Effector CD4-positive, alpha-beta T cell (primary cell): Measurements from ENCODE around the gene HRH1.
"Not testable (repeated sequence)": the region's sequence is repeated elsewhere in the genome, so short reads cannot be mapped to it uniquely, and the experiment has no call there.

Source experiments
- DNase-seq: peaks from one replicate; pipeline ENCODE4 v3.0.0-alpha.2; 2020

The HRH1 gene

DNA sequence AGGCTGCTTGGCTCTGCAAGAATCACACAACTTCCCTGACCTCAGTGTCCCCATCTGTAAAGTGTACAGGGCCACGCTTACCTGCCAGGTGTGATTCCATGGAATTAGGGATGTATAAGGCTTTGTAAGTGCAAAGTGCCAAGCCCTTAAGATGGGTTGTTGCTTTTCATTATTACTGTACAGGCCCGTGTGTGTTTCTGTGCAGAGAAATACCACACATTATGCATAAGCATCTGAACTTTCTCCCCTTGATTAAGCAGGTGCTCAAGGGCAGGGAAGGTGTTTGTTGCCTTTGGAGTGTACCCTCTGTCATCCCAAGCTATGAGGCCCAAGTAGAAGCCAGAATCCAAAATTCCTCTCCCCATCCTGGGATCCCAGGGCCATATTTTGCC is 13.6 kb upstream of the HRH1 start:
- DNase-seq = no peak

DNA sequence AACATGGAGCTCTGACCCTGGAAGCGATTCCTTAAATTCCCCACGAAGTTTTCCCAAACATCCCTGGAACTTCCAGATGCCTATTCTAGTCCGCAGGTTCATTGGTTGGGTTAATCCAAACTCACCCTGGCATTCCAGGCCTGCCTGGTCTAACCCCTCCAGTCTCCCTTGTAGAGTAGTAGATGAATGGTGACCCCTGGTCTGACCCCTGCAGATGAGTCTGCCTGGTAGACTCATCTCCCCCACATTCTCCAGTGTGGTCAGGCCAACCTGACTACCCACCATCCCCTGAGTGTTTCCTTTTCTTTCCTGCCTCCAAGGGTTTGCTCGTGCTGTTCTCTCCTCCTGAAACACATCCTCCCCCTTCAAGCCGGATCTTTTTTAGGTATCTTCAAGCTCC is 10.8 kb upstream of the HRH1 start:
- no peak for DNase-seq

DNA sequence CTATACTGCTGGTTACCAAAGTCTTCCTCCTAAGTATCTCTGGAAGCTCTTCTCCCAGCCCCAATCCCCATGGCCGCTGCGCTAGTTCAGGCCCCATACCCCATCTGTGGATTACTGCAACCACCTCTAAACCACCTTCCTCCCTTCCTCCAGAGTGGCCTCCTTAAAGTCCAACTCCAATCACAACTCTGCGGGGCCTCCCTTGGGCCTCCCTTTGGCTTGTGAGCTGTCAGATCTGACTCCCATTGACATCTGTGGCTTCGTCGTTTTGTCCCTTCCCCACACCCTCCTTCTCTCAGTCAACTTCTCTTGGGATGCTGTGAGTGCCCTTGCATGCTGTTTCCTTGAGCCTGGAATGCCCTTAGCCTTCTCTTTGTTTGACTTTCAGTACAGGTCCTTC is 9.3 kb upstream of the HRH1 start:
- no peak for DNase-seq

DNA sequence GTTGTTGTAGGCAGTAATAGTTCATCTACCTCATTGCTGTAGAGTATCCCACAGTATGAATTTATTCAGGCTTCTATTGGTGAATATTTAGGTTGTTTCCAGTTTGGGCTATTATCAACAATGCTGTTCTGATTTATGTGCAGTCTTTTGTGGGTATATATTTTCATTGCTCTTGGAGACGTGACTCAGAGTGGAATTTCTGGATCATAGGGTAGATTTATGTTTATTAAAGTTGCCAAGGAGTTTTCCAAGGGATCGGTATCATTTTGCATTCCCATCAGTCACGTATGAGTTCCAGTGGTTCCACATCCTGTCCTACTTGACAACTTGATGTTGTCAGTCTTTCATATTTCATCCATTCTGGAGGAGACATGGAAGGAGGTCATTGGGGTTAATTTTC is 8.4 kb upstream of the HRH1 start:
- no peak for DNase-seq

DNA sequence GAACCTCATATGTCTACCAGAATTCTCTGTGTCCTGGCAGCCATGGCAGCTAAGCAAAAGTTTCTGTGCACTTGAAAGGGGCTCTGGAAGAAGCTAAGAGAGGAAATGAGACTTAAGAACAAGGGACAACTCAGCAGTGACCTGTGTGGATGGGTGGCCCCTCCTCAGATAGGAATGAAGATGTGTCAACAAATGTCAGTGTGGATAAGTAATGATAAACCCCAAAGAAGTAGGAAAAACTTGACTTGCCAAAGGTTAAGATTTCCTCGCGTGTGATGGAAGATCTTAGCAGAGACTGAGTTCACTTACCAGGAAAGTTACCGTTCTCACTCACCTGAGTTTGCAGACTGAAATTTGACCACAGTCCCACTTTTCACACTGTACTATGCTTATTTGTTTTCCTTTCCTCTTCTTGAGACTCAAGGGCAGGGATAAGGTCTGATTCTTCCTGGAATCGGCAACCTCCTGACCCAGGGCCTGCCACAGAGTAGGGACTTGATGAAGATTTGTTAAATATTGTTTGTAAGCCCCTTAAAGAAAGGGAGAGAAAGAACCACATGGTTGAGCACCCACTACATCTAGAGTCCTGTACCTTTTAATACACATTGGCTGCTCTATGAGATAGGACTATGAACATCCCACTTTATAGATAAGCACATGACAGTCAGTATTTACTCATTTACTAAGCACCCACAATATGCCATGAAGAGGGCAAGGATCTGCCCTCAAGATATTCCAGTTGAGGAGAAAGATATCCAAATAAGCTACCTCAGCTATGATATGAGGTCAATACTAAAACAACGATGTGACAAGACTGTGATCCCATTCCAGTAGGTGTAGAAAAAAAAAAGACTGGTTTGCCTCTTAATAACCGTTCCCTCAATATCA is 7.3 kb upstream of the HRH1 start:
- no peak for DNase-seq

DNA sequence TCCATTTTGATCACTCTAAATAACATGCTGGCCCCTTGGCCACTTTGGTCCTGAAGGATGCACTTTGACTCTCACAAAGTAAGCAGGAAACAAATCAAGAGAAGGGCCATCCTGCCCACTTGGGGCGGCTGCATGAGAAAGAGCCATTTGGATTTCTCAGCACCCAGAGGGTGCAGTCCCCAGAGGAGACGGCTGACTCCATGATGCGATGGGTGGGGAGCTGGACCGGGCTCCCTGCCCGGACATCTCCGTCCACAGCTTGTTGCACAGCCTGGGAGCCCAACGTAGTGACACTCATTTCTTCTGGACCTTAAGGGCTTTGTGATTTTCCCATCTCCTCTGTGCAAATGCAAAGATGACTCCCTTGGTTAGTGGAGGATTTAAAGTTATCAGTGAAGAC is 4.0 kb upstream of the HRH1 start:
- DNase-seq = no peak

DNA sequence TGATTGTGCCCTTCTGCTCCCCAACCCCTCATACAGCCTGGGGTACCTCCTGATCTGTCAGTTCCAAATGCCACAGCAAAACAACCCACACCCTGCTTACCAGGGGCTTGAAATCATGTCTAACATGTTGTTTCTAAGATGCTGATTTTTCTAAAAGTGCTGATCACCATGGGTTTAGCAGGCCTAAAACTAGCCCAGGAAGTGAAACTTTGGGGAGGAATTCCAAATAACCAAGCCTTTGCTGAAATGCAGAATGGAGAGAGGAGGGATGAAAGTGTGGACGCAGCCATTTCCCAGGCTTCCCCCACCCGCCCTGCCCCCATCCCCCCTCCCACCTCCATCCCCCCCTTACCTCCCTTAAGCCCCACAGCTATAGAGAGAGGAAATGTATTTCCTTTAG is 2.0 kb upstream of the HRH1 start:
- no peak for DNase-seq

DNA sequence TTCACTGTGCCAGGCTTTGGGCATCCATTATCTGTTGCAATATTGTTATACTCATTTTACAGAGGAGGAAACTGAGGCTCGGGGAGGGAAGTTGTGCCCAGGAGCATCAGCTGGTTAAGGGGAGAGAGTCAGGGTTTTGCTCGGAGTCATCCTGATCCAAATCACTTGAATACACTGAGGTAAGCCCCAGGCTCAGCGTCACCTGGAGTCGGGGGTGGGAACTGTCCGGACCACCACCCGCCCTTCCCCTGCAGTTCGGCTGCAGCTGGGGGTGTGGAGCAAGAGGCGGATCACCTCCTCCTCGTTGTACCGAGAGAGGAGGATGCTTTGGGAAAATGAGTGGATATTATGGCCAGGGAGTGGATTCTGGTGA is 646 bp downstream of the HRH1 start:
- no peak for DNase-seq

DNA sequence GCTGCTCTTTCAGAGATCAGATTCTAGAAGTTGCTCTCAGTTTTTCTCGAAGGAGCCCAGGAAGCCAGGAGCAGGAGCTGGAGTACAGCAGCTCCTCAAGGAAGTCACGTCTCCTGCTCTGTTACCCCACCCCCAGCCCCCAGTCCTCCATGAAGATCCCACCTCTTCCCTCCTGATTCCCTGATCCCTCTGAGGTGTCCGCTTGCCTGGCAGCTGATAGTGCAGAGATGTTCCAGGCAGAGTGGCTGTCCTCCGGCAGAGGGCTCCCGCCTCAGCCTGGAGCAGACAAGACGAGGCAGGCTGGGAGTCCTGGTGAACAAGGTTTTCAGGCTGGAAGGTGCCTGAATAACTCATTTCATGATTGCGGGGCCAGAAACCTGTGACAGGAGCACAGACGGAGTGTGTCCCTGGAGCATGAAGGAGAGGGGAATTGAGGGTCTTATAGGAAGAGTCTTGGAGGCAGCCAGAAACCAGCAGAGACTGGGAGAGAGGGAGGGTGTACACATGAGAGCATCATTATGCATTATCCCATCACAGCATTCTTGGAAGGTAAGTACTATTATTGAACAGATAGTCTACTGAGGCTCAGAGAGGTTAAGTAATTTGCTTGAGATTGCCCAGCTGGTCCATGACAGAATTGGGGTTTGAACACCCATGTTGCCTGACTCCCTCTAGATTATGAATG is 1.2 kb downstream of the HRH1 start:
- no peak for DNase-seq

DNA sequence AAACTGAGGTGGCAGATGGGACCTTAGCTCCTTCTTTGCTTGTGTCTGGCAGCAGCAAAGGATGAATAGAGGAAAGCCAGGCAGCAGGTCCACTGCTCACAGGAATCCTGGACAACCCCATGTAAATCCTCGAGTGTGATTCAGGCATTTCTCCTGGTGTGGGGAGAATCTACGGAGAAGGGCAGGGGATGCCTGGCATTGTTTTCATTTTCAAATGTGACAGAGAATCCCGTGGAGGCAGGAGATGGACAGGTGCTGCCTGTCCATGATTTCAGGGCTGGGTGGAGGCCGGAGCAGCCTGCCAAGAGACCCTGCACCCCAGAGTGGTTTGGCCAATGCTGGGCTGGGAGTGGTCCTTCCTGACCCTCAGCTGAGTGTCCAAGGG is 1.7 kb downstream of the HRH1 start:
- no peak for DNase-seq

DNA sequence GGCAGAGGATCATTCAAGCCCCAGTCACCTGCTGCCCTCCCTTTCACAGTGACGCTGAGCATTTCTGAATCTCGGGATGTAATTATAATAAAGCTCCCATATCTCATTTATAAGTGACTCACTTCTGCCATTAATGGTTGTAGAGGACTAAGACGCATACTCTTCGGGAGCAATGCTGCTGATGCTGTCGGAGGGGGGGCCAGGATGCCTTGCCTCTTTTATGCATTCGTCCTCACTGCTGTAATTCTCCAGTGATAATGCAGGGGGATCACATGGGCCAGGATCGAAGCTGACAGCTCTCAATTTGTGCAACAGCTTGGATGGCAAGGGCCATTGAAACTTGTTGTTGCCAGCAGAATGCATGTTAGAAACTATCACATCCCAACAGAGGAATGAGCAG is 3.1 kb downstream of the HRH1 start:
- no peak for DNase-seq

DNA sequence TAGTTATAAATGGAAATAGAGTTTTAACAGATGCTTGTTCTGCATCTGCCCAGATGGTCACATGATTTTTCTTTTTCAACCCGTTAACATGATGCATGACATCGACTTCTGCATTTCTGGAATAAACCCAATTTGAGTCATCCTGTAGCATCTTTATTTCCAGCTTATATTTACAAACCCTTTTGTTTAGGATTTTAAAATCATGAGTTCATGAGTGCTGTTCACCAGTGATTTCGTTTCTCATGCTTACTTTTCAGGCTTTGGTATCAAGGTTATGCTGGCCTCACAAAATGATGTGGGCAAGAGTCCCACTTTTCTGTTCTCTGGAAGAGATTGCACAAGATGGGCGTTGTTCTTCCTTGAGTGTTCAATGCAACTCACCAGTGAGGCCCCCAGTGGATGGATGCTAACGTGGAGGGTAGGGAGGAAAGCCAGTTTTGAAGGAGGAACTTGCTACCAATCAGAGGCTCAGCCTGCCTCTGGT is 5.2 kb downstream of the HRH1 start:
- DNase-seq = no peak

DNA sequence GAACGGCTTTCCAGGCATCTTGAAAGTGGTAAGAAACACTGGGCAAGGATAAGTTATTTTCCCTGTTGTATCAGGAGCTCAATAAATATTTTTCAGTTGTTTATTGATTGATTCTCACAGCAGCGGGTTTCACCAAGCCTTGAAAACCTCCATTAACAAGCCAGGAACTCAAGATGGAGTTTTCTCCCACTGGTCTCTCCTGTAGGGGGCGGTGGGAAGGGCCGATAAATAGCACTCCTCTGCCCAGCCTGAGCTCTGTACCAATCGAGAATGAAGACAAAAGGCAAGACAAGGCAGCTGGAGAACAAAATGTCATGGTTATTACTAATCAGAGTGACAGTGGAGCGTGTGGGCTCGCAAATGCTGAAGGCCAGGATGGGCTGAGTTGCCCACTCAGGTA is 7.4 kb downstream of the HRH1 start:
- DNase-seq = no peak

DNA sequence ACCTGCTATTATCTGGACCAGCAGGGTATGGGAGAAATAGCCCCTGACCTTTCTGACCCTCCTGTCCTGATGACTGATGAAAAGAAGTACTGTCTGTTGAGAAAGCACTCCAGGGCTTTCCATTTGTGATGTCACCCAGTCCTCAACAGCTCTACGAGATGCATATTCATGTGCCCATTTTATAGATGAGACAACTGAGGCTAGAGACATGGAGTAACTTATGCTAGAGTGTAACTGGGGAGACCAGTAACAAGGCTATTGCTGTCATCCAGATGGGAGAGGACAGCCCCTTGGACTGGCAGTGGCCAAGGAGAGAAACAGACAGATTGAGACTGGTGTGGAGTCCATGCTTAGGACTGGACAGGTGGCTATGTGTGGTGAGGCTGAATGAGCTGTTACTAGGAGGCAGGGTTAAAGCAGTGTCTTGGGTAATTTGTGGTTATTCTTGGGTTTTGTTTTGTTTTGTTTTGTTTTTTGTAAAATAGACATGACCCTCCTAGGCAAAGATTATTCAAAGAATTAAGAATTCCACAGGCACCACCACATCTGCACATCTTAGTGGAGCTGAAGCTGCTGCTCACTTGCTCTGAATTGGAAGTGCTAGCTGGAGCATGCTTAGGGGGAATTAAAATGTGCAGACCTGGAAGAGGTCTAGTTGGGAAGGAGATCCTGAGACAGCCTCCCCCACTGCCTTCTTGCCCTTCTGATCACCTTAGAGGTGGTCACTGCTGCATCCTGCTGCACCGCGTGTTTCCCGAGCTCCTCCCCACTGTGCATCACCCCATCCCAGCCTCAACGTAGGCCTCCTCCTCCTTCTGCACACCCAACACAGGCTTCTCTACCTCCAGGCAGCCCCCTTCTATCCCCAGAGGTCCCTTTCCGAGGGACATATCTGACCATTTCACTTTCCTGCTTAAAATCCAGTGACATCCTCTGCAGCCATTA is 8.4 kb downstream of the HRH1 start:
- DNase-seq = no peak

DNA sequence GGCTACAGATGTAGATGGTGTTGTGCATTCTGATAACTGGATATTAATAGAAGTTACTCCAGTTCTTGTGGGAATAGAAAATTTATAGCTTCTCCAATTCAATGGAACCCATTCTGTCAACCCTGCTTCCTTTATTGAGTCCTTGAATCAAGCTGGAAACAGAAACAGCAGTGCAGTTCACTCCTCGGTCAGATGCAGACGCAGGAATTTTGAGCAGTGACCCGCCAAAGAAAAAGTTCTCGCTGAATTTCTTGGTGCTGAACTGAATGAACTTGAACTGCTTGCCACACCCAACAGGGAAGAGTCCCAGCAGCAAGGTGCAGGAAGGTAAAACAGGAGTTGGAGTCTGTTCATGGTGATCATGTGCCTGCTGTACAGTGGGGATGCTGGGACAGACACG is 10.3 kb downstream of the HRH1 start:
- DNase-seq = no peak

DNA sequence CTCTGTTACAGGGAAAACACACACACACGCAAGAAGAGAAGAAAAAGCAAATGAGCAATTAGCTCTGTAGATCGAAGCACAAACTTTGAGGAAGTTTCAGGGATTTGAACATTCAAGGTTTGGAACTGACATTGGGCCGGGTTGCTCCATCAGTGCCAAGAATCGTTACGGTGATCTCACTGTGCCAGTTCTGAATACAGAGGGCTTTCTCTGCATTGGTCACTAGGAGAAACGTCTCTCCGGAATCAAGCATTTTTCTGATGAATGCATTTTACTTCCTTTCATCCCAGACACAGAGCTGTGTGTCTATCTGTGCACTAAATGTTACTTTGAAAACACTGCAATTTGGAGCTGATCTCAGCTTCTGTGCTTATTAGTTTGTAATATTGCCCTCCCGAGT is 11.2 kb downstream of the HRH1 start:
- no peak for DNase-seq

DNA sequence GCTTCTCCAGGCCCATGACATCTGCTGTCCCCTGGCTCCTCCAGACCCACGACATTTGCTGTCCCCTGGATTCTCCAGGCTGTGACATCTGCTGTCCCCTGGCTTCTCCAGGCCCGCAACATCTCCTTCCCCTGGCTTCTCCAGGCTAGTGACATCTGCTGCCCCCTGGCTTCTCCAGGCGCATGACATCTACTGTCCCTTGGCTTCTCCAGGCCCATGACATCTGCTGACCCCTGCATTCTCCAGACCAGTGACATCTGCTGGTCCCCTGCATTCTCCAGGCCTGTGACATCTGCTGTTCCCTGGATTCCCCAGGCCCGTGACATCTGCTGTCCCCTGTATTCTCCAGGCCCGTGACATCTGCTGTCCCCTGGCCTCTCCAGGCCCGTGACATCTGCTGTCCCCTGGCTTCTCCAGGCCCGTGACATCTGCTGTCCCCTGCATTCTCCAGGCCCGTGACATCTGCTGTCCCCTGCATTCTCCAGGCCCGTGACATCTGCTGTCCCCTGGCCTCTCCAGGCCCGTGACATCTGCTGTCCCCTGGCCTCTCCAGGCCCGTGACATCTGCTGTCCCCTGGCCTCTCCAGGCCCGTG is 12.6 kb downstream of the HRH1 start:
- not testable (repeated sequence) for DNase-seq

DNA sequence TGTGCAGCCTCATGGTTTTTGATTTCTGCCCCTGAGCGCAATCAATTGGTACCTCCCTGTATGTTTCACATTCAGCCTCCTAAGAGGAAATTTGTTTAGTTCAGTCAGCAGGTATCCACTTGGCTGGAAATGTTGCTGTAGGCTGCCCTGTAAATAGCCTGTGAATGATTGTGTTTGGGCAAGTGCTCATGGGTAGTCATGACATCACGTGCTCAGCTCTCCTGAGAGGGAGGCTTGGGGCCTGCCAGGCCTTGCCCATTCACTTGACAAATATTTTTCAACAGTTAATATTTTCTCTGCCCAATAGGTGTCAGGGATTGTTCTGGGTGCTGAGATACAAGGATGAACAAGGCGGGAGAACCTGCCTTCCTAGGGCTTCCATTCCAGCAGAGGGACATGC is 13.3 kb downstream of the HRH1 start:
- no peak for DNase-seq

DNA sequence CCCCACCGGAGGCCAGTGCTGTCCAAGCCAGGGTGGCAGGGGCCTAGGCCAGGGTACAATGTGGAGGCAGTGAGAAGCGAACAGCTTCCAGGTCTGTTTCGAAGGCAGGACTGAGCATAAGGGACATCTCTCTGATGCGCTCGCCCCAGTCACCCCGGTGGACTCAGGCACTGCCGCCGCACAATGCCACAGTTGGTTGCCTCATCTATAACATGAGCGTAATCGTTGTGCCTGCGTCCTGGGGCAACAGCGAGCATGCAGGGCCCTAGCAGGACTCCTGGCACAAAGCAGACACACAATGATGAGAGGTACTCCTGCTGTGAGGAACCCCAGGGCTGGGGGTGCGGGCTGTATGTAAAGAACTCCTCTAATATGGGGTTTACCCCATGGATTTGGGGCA is 14.1 kb downstream of the HRH1 start:
- DNase-seq = no peak

DNA sequence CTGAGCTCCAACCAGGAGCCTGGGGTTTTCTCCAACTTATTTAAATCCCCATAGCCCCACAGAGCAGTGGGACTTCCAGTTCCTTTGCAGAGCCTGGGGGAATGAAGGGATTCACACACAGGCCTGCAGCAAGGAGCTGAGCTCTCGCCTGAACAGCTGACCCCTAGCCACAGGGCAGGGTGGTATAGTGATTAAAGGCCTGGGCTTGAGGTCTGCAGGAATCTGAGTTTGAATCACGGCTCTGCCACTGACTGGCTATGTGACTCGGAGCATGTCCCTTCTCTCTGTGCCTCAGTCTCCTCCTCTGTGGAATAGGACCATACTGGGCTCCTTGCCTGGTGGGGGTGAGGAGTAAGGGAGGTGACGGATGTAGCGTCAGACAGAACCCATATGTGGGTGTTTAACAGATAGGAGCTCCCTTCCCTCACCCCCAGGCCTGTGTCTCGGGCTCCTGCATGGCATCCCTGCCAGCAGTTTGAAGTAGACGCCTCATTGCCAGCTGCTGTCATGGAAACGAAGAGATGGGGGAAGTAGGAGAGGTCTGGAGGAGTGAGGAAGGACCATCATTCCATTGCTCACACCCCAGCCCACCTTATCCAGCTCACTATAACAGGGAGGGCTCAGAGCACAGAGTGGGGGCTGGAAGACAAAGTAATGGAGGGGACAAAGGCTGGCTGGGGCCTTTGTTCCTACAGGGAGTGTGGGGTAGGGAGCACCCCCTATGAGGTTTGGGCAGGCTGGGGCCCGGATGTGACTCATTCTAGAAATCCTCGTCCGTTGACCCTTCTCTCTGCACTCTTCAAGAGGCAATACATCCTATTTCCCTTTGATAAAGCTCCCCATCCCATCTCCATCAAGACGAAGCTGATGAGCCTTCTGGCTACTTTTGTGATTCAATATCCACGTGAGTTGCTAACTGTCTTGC is 14.8 kb downstream of the HRH1 start:
- DNase-seq = no peak

DNA sequence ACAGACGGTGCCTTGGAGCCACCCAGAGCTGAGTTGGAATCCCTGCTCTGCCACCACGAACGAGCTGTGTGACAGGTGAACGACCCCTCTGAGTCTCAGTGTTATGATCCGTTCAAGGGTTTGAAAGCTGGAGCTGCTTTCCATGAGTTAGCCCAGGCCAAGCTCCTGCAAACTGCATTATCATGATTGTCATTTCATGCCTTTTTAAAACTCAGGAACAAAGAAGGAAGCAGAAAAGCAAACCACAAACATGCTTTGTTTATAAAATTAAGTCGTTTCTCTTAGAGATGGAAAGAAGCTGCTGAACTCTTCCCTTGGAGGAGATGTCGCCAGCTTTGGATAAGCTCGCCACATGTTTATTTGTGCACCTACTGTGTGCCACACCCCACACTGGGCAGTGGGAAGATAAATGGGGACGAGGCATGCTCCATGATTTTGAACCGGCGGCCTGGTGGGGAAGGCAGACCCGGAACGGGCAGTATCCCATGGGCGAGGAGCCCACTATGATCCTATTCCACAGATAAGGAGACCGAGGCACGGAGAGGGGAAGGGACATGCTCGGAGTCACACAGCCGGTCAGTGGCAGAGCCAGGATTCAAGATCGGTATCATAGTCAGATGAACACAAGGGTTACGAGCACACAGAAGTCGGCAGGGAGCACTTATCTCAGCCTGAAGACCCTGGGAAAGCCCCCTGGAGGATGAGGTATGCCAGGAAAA is 15.9 kb downstream of the HRH1 start:
- no peak for DNase-seq
